ENCODE results near the gene DTD1.

DTD1 gene

GRCh38 chr20:18587665-18588573 is at the start of gene DTD1:
TSS of gene DTD1 (plus strand) at chr20:18588054. CDS start at chr20:18588073, 19 bp downstream.
- DNase-seq = peak; percentile 96

- no peak for DNase-seq
Observed at GRCh38 chr20:18541741-18542140, 46.1 kb upstream of the DTD1 start.

- no peak for DNase-seq
Observed at GRCh38 chr20:18543216-18543615, 44.6 kb upstream of the DTD1 start.

- no peak for DNase-seq
Observed at GRCh38 chr20:18543932-18544331, 43.9 kb upstream of the DTD1 start.

- no peak for DNase-seq
Observed at GRCh38 chr20:18545566-18545965, 42.3 kb upstream of the DTD1 start.

- no peak for DNase-seq
Observed at GRCh38 chr20:18548465-18548864, 39.4 kb upstream of the DTD1 start.

GRCh38 chr20:18553746-18554145 is 34.1 kb upstream of the DTD1 start:
- no peak for DNase-seq

- DNase-seq = peak; percentile 97
Observed at GRCh38 chr20:18566892-18567738, 20.7 kb upstream of the DTD1 start, which contains the start of gene SMIM26. TSS of gene SMIM26 (plus strand) at chr20:18567432. CDS start at chr20:18567479, 47 bp downstream.

- DNase-seq = no peak
Observed at GRCh38 chr20:18567739-18568091, 20.1 kb upstream of the DTD1 start.

GRCh38 chr20:18571009-18571408 is 16.8 kb upstream of the DTD1 start:
- no peak for DNase-seq

- no peak for DNase-seq
Observed at GRCh38 chr20:18571578-18571977, 16.3 kb upstream of the DTD1 start.

- DNase-seq = no peak
Observed at GRCh38 chr20:18577942-18578341, 9.9 kb upstream of the DTD1 start.

- no peak for DNase-seq
Observed at GRCh38 chr20:18578581-18578980, 9.3 kb upstream of the DTD1 start.

- DNase-seq = no peak
Observed at GRCh38 chr20:18580012-18580411, 7.8 kb upstream of the DTD1 start.

GRCh38 chr20:18585134-18585533 is 2.7 kb upstream of the DTD1 start:
- DNase-seq = no peak

- DNase-seq = no peak
Observed at GRCh38 chr20:18588574-18588933, 700 bp downstream of the DTD1 start.

GRCh38 chr20:18589941-18590674 is 2.3 kb downstream of the DTD1 start:
- no peak for DNase-seq

GRCh38 chr20:18596270-18596669 is 8.4 kb downstream of the DTD1 start:
- DNase-seq = no peak

- no peak for DNase-seq
Observed at GRCh38 chr20:18609741-18610140, 21.9 kb downstream of the DTD1 start.

- DNase-seq = no peak
Observed at GRCh38 chr20:18611492-18611891, 23.6 kb downstream of the DTD1 start.

- DNase-seq = peak; percentile 19
Observed at GRCh38 chr20:18613553-18613952, 25.7 kb downstream of the DTD1 start.

GRCh38 chr20:18614244-18614643 is 26.4 kb downstream of the DTD1 start:
- no peak for DNase-seq

- no peak for DNase-seq
Observed at GRCh38 chr20:18615020-18615650, 27.3 kb downstream of the DTD1 start.

Data from activated CD4-positive, alpha-beta T cell treated with anti-CD3 and anti-CD28 coated beads, Interleukin-10, Interleukin-2, amounts not matched to agents 100 ng/mL and 50 ng/mL, durations not matched to agents 16 hours and 8 hours (primary cell).